ENCODE measurements around the gene MAD2L2. TPM values are rescaled to one million over a fixed set of nuclear protein-coding genes. Genes with fewer than 3 reads are reported as not detected.

The MAD2L2 gene
- total RNA-seq, 5 donors from 2014 or later (not counting 1 experiment from before 2014, with no cell fraction given), result 22.4 to 28.5 (median 24.0) TPM

- H3K4me1 ChIP-seq (ENCODE audit: control insufficient read depth in 1 of 2, extremely low read depth in 1 of 2, insufficient read depth in 2 of 2, low read length in 2 of 2), result peaks cover 0 to 13% of the 10 kb centered on the region in 2 experiments
- H3K9me3 Mint-ChIP-seq, result no peaks in the 10 kb centered on the region
- ATAC-seq (replicated peaks in 1 of 4), result peak; percentile 69 to 76 (median 72)
- peaks cover 8 to 17% of the 10 kb centered on the region in 2 donors for H3K36me3 ChIP-seq (ENCODE audit: control insufficient read depth in 2 of 2, extremely low read depth in 1 of 2, insufficient read depth in 1 of 2, low read length in 1 of 2)
- peaks cover 22% of the 10 kb centered on the region for H3K36me3 Mint-ChIP-seq
- no peaks in the 10 kb centered on the region for H3K9me3 ChIP-seq
- H3K4me3 Mint-ChIP-seq, result peak overlapping the region; percentile 75 to 84 (median 81)
- peak overlapping the region; percentile 64 for H3K27ac ChIP-seq (ENCODE audit: low read length)
- POLR2A ChIA-PET, result interaction anchor here (0.5 to 1.1 kb wide), 6 partner anchors 27 to 1539 kb away, joined by 3 to 12 read pairs (median 4); no protein-coding TSS in a partner anchor
- H3K4me3 ChIP-seq (ENCODE audit: control insufficient read depth in 1 of 2, extremely low read depth in 1 of 2, low read length in 1 of 2), result peak overlapping the region; percentile 63 to 68
- H3K27ac Mint-ChIP-seq, result peak overlapping the region; percentile 82 to 86
- 0% methylated on average over 53 of the region's 66 CpGs for WGBS (ENCODE audit: insufficient coverage)
- DNase-seq, result peak in 31 of 35 experiments; percentile 11 to 67 (median 43)
- CTCF ChIA-PET, result interaction anchor here (0.5 to 3.7 kb wide), 24 partner anchors 8 to 655 kb away, joined by 3 to 44 read pairs (median 6); partner anchors contain the start of genes AGTRAP (in 1 of the 2), FBXO2 (in 1 of the 2) and FBXO44 (in 1 of the 2)
- peaks cover 0 to 6% (median 0%) of the 10 kb centered on the region in 3 donors for H3K4me1 Mint-ChIP-seq
- no peaks in the 10 kb centered on the region for H3K27me3 ChIP-seq (replicated peaks in 1 of 2; ENCODE audit: control insufficient read depth in 2 of 2, extremely low read depth in 1 of 2, insufficient read depth in 2 of 2, low read length in 1 of 2)
- no peaks in the 10 kb centered on the region for H3K27me3 Mint-ChIP-seq
These were observed 16.4 kb downstream of the MAD2L2 start for GRCh38 chr1:11664336-11665065.

GRCh38 chr1:11661103-11661502 lies 19.8 kb downstream of the MAD2L2 start:
- Histone ChIP-seq H3K4me1 (ENCODE audit: control insufficient read depth in 1 of 2, extremely low read depth in 1 of 2, insufficient read depth in 2 of 2, low read length in 2 of 2) (peaks cover under 1 to 15% of the 10 kb centered on the region in 2 experiments), H3K27me3 (replicated peaks in 1 of 2; ENCODE audit: control insufficient read depth in 2 of 2, extremely low read depth in 1 of 2, insufficient read depth in 2 of 2, low read length in 1 of 2) (no peaks in the 10 kb centered on the region), H3K4me3 (ENCODE audit: control insufficient read depth in 1 of 2, extremely low read depth in 1 of 2, low read length in 1 of 2) (no peak overlapping the region), H3K27ac (ENCODE audit: low read length) (no peak overlapping the region), H3K9me3 (no peaks in the 10 kb centered on the region), H3K36me3 (ENCODE audit: control insufficient read depth in 2 of 2, extremely low read depth in 1 of 2, insufficient read depth in 1 of 2, low read length in 1 of 2) (peaks cover 4 to 30% of the 10 kb centered on the region in 2 donors)
- 92% methylated on average over 4 of the region's 17 CpGs for WGBS (ENCODE audit: insufficient coverage)
- POLR2A ChIA-PET, result no interaction called here
- CTCF ChIA-PET, result no interaction called here
- ATAC-seq (replicated peaks in 1 of 4) (no peak), DNase-seq (no peak)
- Mint-ChIP-seq H3K36me3 (peaks cover 19% of the 10 kb centered on the region), H3K4me3 (no peak overlapping the region), H3K4me1 (peaks cover 0 to 9% (median 4%) of the 10 kb centered on the region in 3 donors), H3K27me3 (no peaks in the 10 kb centered on the region), H3K9me3 (no peaks in the 10 kb centered on the region), H3K27ac (no peak overlapping the region)

DNA sequence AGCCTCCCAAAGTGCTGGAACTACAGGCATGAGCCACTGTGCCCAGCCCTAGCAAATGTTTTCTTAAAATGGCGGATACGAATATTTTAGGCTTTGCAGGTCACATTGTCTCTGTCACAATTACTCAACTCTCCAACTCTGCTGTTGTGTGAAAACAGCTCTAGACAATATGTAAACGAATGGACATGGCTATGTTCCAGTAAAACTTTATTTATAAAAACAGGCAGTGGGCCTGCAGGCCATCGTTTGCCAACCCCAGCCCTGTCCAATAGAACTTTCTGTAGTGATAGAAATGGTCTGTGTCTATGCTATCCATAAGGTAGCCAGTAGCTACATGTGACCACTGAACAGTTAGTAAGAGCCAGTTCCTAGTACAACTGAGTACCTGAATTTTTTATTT lies 21.2 kb downstream of the MAD2L2 start:
- ChIA-PET CTCF (interaction anchor here in 1 of 2 donors (1.4 kb wide), 1 partner anchor 60 kb away, joined by 3 read pairs; no protein-coding TSS in a partner anchor), POLR2A (no interaction called here)
- Mint-ChIP-seq H3K36me3 (peaks cover 19% of the 10 kb centered on the region), H3K27ac (no peak overlapping the region), H3K27me3 (no peaks in the 10 kb centered on the region), H3K9me3 (no peaks in the 10 kb centered on the region), H3K4me1 (peaks cover 7 to 14% (median 13%) of the 10 kb centered on the region in 3 donors), H3K4me3 (no peak overlapping the region)
- Histone ChIP-seq H3K4me3 (ENCODE audit: control insufficient read depth in 1 of 2, extremely low read depth in 1 of 2, low read length in 1 of 2) (no peak overlapping the region), H3K36me3 (ENCODE audit: control insufficient read depth in 2 of 2, extremely low read depth in 1 of 2, insufficient read depth in 1 of 2, low read length in 1 of 2) (peaks cover 4 to 30% of the 10 kb centered on the region in 2 donors), H3K9me3 (no peaks in the 10 kb centered on the region), H3K27me3 (replicated peaks in 1 of 2; ENCODE audit: control insufficient read depth in 2 of 2, extremely low read depth in 1 of 2, insufficient read depth in 2 of 2, low read length in 1 of 2) (no peaks in the 10 kb centered on the region), H3K27ac (ENCODE audit: low read length) (no peak overlapping the region), H3K4me1 (ENCODE audit: control insufficient read depth in 1 of 2, extremely low read depth in 1 of 2, insufficient read depth in 2 of 2, low read length in 2 of 2) (peaks cover 8 to 24% of the 10 kb centered on the region in 2 experiments)
- ATAC-seq (replicated peaks in 1 of 4), result no peak
- 100% methylated on average over 2 of the region's 4 CpGs for WGBS (ENCODE audit: insufficient coverage)
- no peak for DNase-seq

GRCh38 chr1:11658542-11658941 lies 22.4 kb downstream of the MAD2L2 start:
- Mint-ChIP-seq H3K9me3 (no peaks in the 10 kb centered on the region), H3K4me1 (peaks cover 7 to 13% (median 12%) of the 10 kb centered on the region in 3 donors), H3K4me3 (no peak overlapping the region), H3K27ac (no peak overlapping the region), H3K36me3 (peaks cover 19% of the 10 kb centered on the region), H3K27me3 (no peaks in the 10 kb centered on the region)
- Histone ChIP-seq H3K27ac (ENCODE audit: low read length) (no peak overlapping the region), H3K4me1 (ENCODE audit: control insufficient read depth in 1 of 2, extremely low read depth in 1 of 2, insufficient read depth in 2 of 2, low read length in 2 of 2) (peaks cover 8 to 24% of the 10 kb centered on the region in 2 experiments), H3K27me3 (replicated peaks in 1 of 2; ENCODE audit: control insufficient read depth in 2 of 2, extremely low read depth in 1 of 2, insufficient read depth in 2 of 2, low read length in 1 of 2) (no peaks in the 10 kb centered on the region), H3K36me3 (ENCODE audit: control insufficient read depth in 2 of 2, extremely low read depth in 1 of 2, insufficient read depth in 1 of 2, low read length in 1 of 2) (peaks cover 4 to 30% of the 10 kb centered on the region in 2 donors), H3K4me3 (ENCODE audit: control insufficient read depth in 1 of 2, extremely low read depth in 1 of 2, low read length in 1 of 2) (no peak overlapping the region), H3K9me3 (no peaks in the 10 kb centered on the region)
- POLR2A ChIA-PET, result no interaction called here
- CTCF ChIA-PET, result interaction anchor here (0.6 to 1.0 kb wide), 2 partner anchors 14 to 61 kb away, joined by 3 read pairs; no protein-coding TSS in a partner anchor
- no peak for ATAC-seq (replicated peaks in 1 of 4)
- 96% methylated on average over 17 of the region's 23 CpGs for WGBS (ENCODE audit: insufficient coverage)
- DNase-seq, result no peak

- Mint-ChIP-seq H3K4me1 (peaks cover 7 to 16% (median 14%) of the 10 kb centered on the region in 3 donors), H3K27me3 (no peaks in the 10 kb centered on the region), H3K36me3 (peaks cover 18% of the 10 kb centered on the region), H3K4me3 (no peak overlapping the region), H3K27ac (no peak overlapping the region), H3K9me3 (no peaks in the 10 kb centered on the region)
- CTCF ChIA-PET, result interaction anchor here in 1 of 2 donors (0.6 kb wide), 1 partner anchor 68 kb away, joined by 3 read pairs; no protein-coding TSS in a partner anchor
- Histone ChIP-seq H3K4me3 (ENCODE audit: control insufficient read depth in 1 of 2, extremely low read depth in 1 of 2, low read length in 1 of 2) (no peak overlapping the region), H3K36me3 (ENCODE audit: control insufficient read depth in 2 of 2, extremely low read depth in 1 of 2, insufficient read depth in 1 of 2, low read length in 1 of 2) (peaks cover 4 to 30% of the 10 kb centered on the region in 2 donors), H3K27ac (ENCODE audit: low read length) (no peak overlapping the region), H3K4me1 (ENCODE audit: control insufficient read depth in 1 of 2, extremely low read depth in 1 of 2, insufficient read depth in 2 of 2, low read length in 2 of 2) (peaks cover 8 to 21% of the 10 kb centered on the region in 2 experiments), H3K27me3 (replicated peaks in 1 of 2; ENCODE audit: control insufficient read depth in 2 of 2, extremely low read depth in 1 of 2, insufficient read depth in 2 of 2, low read length in 1 of 2) (no peaks in the 10 kb centered on the region), H3K9me3 (no peaks in the 10 kb centered on the region)
- POLR2A ChIA-PET, result no interaction called here
- no peak for ATAC-seq (replicated peaks in 1 of 4)
- no peak for DNase-seq
- WGBS (ENCODE audit: insufficient coverage), result 75% methylated on average over 1 of the region's 6 CpGs
These were observed 23.3 kb downstream of the MAD2L2 start for GRCh38 chr1:11657654-11658053.
